PC-3 (cell line): ENCODE measurements around the gene SH2D3C.

ENCODE experiments used
- CTCF ChIP-seq: fragments of 300-600 bp; sonication (generic); conservative IDR thresholded peaks from 2 replicates; pipeline ENCODE4 v1.5.1; 2017; ENCODE audit warnings: antibody characterized with exemption, low read depth, mild to moderate bottlenecking, low read length
- EZH2 ChIP-seq: fragments of 300-600 bp; sonication (generic); IDR thresholded peaks from one replicate; pipeline ENCODE4 v1.6.1; 2017; ENCODE audit warnings: antibody characterized with exemption, mild to moderate bottlenecking, low read length; ENCODE audit not compliant: unreplicated experiment
- EZH2phosphoT487 ChIP-seq: fragments of 300-600 bp; sonication (generic); IDR thresholded peaks from 2 replicates; pipeline ENCODE4 v1.6.1; 2018; ENCODE audit warnings: mild to moderate bottlenecking, antibody characterized with exemption, low read length, borderline replicate concordance

GRCh38 chr9:127716412-127716811 lies 62.1 kb downstream of the SH2D3C start:
- TF ChIP-seq CTCF = no peak
- no peak for TF ChIP-seq EZH2
- TF ChIP-seq EZH2phosphoT487 = no peak
